Esophagus squamous epithelium (tissue), 4 donors: ENCODE results near the gene FNDC3B.

Experiments
- POLR2A ChIP-seq, 4 donors: fragments of 450-650 bp; IDR thresholded peaks; one replicate each; pipeline ENCODE4 v1.6.1; 2017; ENCODE audit warnings: antibody characterized with exemption in 4 of 4, mild to moderate bottlenecking in 4 of 4, moderate library complexity in 3 of 4
- TF ChIP-seq, protein P1 (sequence below), 6 experiments: fragments of 450-650 bp in 4 of 6; fragments of 200-600 bp in 2 of 6; sonication (generic) in 2 of 6; IDR thresholded peaks; one replicate each; pipeline ENCODE4 v1.5.1; 2016 to 2019; ENCODE audit warnings: antibody characterized with exemption in 6 of 6, mild to moderate bottlenecking in 4 of 6, moderate library complexity in 4 of 6

- TF ChIP-seq, protein P1, sequence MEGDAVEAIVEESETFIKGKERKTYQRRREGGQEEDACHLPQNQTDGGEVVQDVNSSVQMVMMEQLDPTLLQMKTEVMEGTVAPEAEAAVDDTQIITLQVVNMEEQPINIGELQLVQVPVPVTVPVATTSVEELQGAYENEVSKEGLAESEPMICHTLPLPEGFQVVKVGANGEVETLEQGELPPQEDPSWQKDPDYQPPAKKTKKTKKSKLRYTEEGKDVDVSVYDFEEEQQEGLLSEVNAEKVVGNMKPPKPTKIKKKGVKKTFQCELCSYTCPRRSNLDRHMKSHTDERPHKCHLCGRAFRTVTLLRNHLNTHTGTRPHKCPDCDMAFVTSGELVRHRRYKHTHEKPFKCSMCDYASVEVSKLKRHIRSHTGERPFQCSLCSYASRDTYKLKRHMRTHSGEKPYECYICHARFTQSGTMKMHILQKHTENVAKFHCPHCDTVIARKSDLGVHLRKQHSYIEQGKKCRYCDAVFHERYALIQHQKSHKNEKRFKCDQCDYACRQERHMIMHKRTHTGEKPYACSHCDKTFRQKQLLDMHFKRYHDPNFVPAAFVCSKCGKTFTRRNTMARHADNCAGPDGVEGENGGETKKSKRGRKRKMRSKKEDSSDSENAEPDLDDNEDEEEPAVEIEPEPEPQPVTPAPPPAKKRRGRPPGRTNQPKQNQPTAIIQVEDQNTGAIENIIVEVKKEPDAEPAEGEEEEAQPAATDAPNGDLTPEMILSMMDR (IDR thresholded peaks at IDR 0.05) = no peak
- no peak for TF ChIP-seq POLR2A (IDR thresholded peaks at IDR 0.05)
Measured at GRCh38 chr3:172003146-172003545, 36.2 kb upstream of the FNDC3B start.
